K562 (cell line): ENCODE results near the gene ENDOD1.

Experiments
- EZH2 ChIP-seq: IDR thresholded peaks from 2 replicates; pipeline ENCODE4 v1.6.1; 2012; ENCODE audit warnings: low read depth, mild to moderate bottlenecking, inconsistent platforms, low read length, borderline replicate concordance
- KLF1 ChIP-seq: fragments of 450-650 bp; IDR thresholded peaks from 2 replicates; pipeline ENCODE4 v1.6.1; 2016; ENCODE audit warnings: missing genetic modification characterization, missing compliant biosample characterization
- MEIS2 ChIP-seq: fragments of 450-650 bp; IDR thresholded peaks from 2 replicates; pipeline ENCODE4 v1.6.1; 2014; ENCODE audit warnings: mild to moderate bottlenecking; ENCODE audit not compliant: partially characterized antibody
- MYC ChIP-seq, 2 experiments: fragments of 250-450 bp in 1 of 2; sonication (Bioruptor Pico) in 1 of 2; IDR thresholded peaks; 2 replicates each; pipeline versions ENCODE4 v1.5.1 to v1.6.1; 2012 to 2021; ENCODE audit warnings: low read depth in 2 of 2, borderline replicate concordance in 1 of 2, improper control_type of control experiment in 1 of 2, low read length in 1 of 2, mild to moderate bottlenecking in 1 of 2, moderate library complexity in 1 of 2
- POLR2A ChIP-seq: fragments of 450-650 bp; conservative IDR thresholded peaks from 2 replicates; pipeline ENCODE4 v1.6.1; 2016
- SIN3A ChIP-seq, 2 experiments: fragments of 150-350 bp in 1 of 2; IDR thresholded peaks; 2 replicates each; pipeline ENCODE4 v1.6.1; 2011 to 2016; ENCODE audit warnings: borderline replicate concordance in 2 of 2, low read depth in 2 of 2, low read length in 2 of 2, mild to moderate bottlenecking in 2 of 2, moderate library complexity in 2 of 2; ENCODE audit not compliant: control insufficient read depth in 1 of 2
- SMAD1 ChIP-seq: fragments of 150-350 bp; IDR thresholded peaks from 2 replicates; pipeline ENCODE4 v1.6.1; 2014; ENCODE audit warnings: low read length, low read depth; ENCODE audit not compliant: partially characterized antibody
- SMARCA5 ChIP-seq: fragments of 450-650 bp; IDR thresholded peaks from 2 replicates; pipeline ENCODE4 v1.6.1; 2016
- SOX6 ChIP-seq: fragments of 450-650 bp; IDR thresholded peaks from 2 replicates; pipeline ENCODE4 v1.6.1; 2014; ENCODE audit warnings: mild to moderate bottlenecking
- ZNF583 ChIP-seq: fragments of 250-450 bp; sonication (Bioruptor Pico); IDR thresholded peaks from 2 replicates; pipeline ENCODE4 v1.4.0; 2020
- TF ChIP-seq, protein P1 (sequence below): fragments of 450-650 bp; IDR thresholded peaks from 2 replicates; pipeline ENCODE4 v1.6.1; 2016; ENCODE audit warnings: low read depth, mild to moderate bottlenecking, moderate library complexity
- TF ChIP-seq, protein P2 (sequence below), 3 experiments: IDR thresholded peaks in 2 of 3; conservative IDR thresholded peaks in 1 of 3; 2 replicates each; pipeline ENCODE4 v1.5.1; 2011 to 2012; ENCODE audit warnings: low read length in 3 of 3, mild to moderate bottlenecking in 3 of 3, control low read depth in 2 of 3, improper control_type of control experiment in 1 of 3, inconsistent platforms in 1 of 3, low read depth in 1 of 3, mixed read lengths in 1 of 3, moderate library complexity in 1 of 3; ENCODE audit not compliant: insufficient read depth in 2 of 3
- TF ChIP-seq, protein P3 (sequence below): fragments of 450-650 bp; formaldehyde crosslinking; IDR thresholded peaks from 2 replicates; pipeline ENCODE4 v1.4.0; 2020; ENCODE audit warnings: mild to moderate bottlenecking, mixed read lengths
- TF ChIP-seq, protein P4 (sequence below): sonication (generic); formaldehyde crosslinking; IDR thresholded peaks from 2 replicates; pipeline ENCODE4 v1.8.0; 2022; ENCODE audit warnings: missing genetic modification reagents, mild to moderate bottlenecking, borderline replicate concordance

GRCh38 chr11:95066716-95067038 lies 23.0 kb upstream of the ENDOD1 start, which contains the start of gene SRSF8:
- TF ChIP-seq ZNF583 (CRISPR knock-in tag) (no peak), POLR2A (no peak), SOX6 (no peak), KLF1 (tag) (no peak), SMARCA5 (no peak), MEIS2 (no peak), SMAD1 (no peak), EZH2 (no peak), MYC (IDR thresholded peaks at IDR 0.05; ENCODE audit: low read depth, low read length) (no peak), MYC (CRISPR knock-in tag; IDR thresholded peaks at IDR 0.05; ENCODE audit: borderline replicate concordance, low read depth) (no peak), SIN3A (IDR thresholded peaks at IDR 0.05; ENCODE audit: borderline replicate concordance in 2 of 2, control insufficient read depth in 1 of 2, low read depth in 2 of 2, low read length in 2 of 2) (no peak)
- TF ChIP-seq, protein P1, sequence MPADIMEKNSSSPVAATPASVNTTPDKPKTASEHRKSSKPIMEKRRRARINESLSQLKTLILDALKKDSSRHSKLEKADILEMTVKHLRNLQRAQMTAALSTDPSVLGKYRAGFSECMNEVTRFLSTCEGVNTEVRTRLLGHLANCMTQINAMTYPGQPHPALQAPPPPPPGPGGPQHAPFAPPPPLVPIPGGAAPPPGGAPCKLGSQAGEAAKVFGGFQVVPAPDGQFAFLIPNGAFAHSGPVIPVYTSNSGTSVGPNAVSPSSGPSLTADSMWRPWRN, result no peak
- TF ChIP-seq, protein P2, sequence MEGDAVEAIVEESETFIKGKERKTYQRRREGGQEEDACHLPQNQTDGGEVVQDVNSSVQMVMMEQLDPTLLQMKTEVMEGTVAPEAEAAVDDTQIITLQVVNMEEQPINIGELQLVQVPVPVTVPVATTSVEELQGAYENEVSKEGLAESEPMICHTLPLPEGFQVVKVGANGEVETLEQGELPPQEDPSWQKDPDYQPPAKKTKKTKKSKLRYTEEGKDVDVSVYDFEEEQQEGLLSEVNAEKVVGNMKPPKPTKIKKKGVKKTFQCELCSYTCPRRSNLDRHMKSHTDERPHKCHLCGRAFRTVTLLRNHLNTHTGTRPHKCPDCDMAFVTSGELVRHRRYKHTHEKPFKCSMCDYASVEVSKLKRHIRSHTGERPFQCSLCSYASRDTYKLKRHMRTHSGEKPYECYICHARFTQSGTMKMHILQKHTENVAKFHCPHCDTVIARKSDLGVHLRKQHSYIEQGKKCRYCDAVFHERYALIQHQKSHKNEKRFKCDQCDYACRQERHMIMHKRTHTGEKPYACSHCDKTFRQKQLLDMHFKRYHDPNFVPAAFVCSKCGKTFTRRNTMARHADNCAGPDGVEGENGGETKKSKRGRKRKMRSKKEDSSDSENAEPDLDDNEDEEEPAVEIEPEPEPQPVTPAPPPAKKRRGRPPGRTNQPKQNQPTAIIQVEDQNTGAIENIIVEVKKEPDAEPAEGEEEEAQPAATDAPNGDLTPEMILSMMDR (IDR thresholded peaks at IDR 0.05 in 2 of 3, conservative IDR thresholded peaks at IDR 0.05 in 1 of 3; ENCODE audit: insufficient read depth in 2 of 3, low read depth in 1 of 3, low read length in 3 of 3), result no peak
- TF ChIP-seq, protein P3, sequence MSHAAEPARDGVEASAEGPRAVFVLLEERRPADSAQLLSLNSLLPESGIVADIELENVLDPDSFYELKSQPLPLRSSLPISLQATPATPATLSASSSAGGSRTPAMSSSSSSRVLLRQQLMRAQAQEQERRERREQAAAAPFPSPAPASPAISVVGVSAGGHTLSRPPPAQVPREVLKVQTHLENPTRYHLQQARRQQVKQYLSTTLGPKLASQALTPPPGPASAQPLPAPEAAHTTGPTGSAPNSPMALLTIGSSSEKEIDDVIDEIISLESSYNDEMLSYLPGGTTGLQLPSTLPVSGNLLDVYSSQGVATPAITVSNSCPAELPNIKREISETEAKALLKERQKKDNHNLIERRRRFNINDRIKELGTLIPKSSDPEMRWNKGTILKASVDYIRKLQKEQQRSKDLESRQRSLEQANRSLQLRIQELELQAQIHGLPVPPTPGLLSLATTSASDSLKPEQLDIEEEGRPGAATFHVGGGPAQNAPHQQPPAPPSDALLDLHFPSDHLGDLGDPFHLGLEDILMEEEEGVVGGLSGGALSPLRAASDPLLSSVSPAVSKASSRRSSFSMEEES (CRISPR knock-in tag), result no peak
- TF ChIP-seq, protein P4, sequence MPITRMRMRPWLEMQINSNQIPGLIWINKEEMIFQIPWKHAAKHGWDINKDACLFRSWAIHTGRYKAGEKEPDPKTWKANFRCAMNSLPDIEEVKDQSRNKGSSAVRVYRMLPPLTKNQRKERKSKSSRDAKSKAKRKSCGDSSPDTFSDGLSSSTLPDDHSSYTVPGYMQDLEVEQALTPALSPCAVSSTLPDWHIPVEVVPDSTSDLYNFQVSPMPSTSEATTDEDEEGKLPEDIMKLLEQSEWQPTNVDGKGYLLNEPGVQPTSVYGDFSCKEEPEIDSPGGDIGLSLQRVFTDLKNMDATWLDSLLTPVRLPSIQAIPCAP (CRISPR knock-in tag), result no peak
